ENCODE measurements around the gene DDIT3.

The DDIT3 gene

DNA sequence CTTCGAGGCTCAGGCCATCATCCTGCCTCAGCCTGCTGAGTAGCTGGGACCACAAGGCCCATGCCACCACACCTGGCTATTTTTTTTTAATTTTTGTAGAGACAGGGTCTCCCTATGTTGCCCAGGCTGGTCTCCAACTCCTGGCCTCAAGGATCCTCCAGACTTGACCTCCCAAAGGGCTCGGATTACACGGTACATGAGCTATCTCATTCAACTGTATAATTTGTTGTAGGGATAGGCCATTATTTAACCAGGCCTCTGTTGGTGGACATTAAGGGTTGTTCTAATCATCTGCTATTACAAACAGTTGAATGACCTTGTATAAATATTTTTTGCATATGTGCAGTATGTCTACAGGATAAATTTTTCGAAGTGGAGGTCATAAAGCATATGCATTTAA, 38.5 kb upstream of the DDIT3 start:
- no peak for DNase-seq (ENCODE audit: low read depth, low spot score)
- no peak for TF ChIP-seq CTCF (IDR thresholded peaks at IDR 0.05; ENCODE audit: low read depth, low read length)
- H3K4me3 ChIP-seq (ENCODE audit: low read depth, low read length) = no peak overlapping the region
- in situ Hi-C loops (cut with HindIII; ENCODE audit: low sequenced_read_pairs) = no loop called here

DNA sequence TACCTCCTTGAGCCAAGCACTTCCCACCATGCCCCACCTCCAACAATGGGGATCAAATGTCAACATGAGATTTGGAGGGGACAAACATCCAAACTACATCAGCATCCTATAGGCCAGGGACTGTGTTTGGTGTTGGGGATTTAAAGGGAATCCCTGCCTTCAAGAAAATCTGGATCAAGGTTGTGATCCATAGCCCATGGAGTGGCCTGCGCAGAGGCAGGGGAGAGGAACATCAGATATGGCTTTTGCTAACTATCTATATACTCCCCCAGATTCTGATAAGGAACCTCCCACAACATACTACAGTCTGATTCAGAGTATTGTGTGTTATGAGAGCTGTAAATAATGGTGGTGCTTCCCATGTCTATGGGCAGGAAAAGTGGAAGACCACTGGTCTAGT, 34.6 kb upstream of the DDIT3 start:
- DNase-seq (ENCODE audit: low read depth, low spot score) = no peak
- no peak for TF ChIP-seq CTCF (IDR thresholded peaks at IDR 0.05; ENCODE audit: low read depth, low read length)
- in situ Hi-C loops (cut with HindIII; ENCODE audit: low sequenced_read_pairs) = no loop called here
- H3K4me3 ChIP-seq (ENCODE audit: low read depth, low read length) = no peak overlapping the region

DNA sequence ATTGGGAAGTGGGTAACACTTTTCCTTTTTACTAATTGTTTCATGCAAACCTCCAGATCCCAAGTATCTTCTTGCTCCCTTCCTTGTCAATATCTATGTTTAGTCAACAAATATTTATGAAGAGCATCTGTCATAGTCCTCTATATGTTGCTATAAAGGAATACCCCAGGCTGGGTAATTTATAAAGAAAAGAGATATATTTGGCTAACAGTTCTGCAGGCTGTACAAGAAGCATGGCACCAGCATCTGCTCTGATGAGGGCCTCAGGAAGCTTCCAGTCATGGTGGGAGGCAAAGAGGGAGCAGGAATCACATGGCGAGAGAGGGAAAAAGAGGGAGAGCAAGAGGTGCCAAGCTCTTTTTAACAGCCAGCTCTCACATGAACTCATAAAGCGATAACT, 34.1 kb upstream of the DDIT3 start:
- no peak for DNase-seq (ENCODE audit: low read depth, low spot score)
- TF ChIP-seq CTCF (IDR thresholded peaks at IDR 0.05; ENCODE audit: low read depth, low read length) = no peak
- in situ Hi-C loops (cut with HindIII; ENCODE audit: low sequenced_read_pairs) = no loop called here
- no peak overlapping the region for H3K4me3 ChIP-seq (ENCODE audit: low read depth, low read length)

- TF ChIP-seq CTCF (IDR thresholded peaks at IDR 0.05; ENCODE audit: low read depth, low read length) = no peak
- no peak for DNase-seq (ENCODE audit: low read depth, low spot score)
- in situ Hi-C loops (cut with HindIII; ENCODE audit: low sequenced_read_pairs) = no loop called here
- H3K4me3 ChIP-seq (ENCODE audit: low read depth, low read length) = no peak overlapping the region
Observed at GRCh38 chr12:57553343-57554202, 33.3 kb upstream of the DDIT3 start.

- DNase-seq (ENCODE audit: low read depth, low spot score) = peak; percentile 46
- in situ Hi-C loops (cut with HindIII; ENCODE audit: low sequenced_read_pairs) = no loop called here
- H3K4me3 ChIP-seq (ENCODE audit: low read depth, low read length) = no peak overlapping the region
- TF ChIP-seq CTCF (IDR thresholded peaks at IDR 0.05; ENCODE audit: low read depth, low read length) = no peak
Observed at GRCh38 chr12:57552835-57553313, 32.6 kb upstream of the DDIT3 start.

DNA sequence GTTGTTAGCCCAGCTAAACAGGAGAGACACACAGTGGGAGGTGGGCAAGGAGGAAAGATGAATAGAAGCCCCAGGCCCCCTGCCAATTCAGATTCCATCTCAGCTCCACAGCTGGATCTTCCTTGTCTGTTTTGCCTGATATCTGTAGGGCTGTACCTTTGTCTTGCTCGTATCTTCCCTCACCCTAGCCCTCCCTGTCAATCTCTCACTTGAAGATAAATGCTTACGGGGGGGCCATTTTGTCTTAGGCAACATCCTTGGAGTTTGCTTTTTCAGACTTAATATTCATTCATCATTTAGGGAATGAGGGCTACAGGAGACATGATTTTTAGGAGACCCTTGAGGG, 32.0 kb upstream of the DDIT3 start:
- in situ Hi-C loops (cut with HindIII; ENCODE audit: low sequenced_read_pairs) = no loop called here
- no peak overlapping the region for H3K4me3 ChIP-seq (ENCODE audit: low read depth, low read length)
- no peak for TF ChIP-seq CTCF (IDR thresholded peaks at IDR 0.05; ENCODE audit: low read depth, low read length)
- no peak for DNase-seq (ENCODE audit: low read depth, low spot score)

Measured in astrocyte of the spinal cord (primary cell).